Measurements from ENCODE around the gene NFIB. TPM values are rescaled to one million over a fixed set of nuclear protein-coding genes. Genes with fewer than 3 reads are reported as not detected.
A peak's percentile ranks its signal among the peaks of the same experiment; 100 is the strongest.

NFIB gene
- total RNA-seq, 1 donor from 2014 or later, result 66.3 TPM

GRCh38 chr9:14292181-14292739, 21.7 kb downstream of the NFIB start:
- no peaks in the 10 kb centered on the region for H3K9me3 Mint-ChIP-seq (ENCODE audit: low read depth)
- no peak for TF ChIP-seq CTCF (IDR thresholded peaks at IDR 0.05)
- H3K27me3 Mint-ChIP-seq (ENCODE audit: low read depth), result no peaks in the 10 kb centered on the region
- no peaks in the 10 kb centered on the region for H3K36me3 Mint-ChIP-seq (ENCODE audit: low read depth)
- H3K4me3 Mint-ChIP-seq (ENCODE audit: unreplicated experiment), result no peak overlapping the region
- no peak for DNase-seq (ENCODE audit: low spot score)
- H3K27ac Mint-ChIP-seq (ENCODE audit: unreplicated experiment), result peak overlapping the region; percentile 15
- peaks cover 13% of the 10 kb centered on the region for H3K4me1 Mint-ChIP-seq (ENCODE audit: low read depth)

GRCh38 chr9:14289916-14290315, 24.0 kb downstream of the NFIB start:
- Mint-ChIP-seq H3K36me3 (ENCODE audit: low read depth) (no peaks in the 10 kb centered on the region), H3K27me3 (ENCODE audit: low read depth) (no peaks in the 10 kb centered on the region), H3K9me3 (ENCODE audit: low read depth) (no peaks in the 10 kb centered on the region), H3K4me1 (ENCODE audit: low read depth) (peaks cover 13% of the 10 kb centered on the region), H3K4me3 (ENCODE audit: unreplicated experiment) (no peak overlapping the region), H3K27ac (ENCODE audit: unreplicated experiment) (no peak overlapping the region)
- TF ChIP-seq CTCF (IDR thresholded peaks at IDR 0.05), result no peak
- DNase-seq (ENCODE audit: low spot score), result no peak

DNA sequence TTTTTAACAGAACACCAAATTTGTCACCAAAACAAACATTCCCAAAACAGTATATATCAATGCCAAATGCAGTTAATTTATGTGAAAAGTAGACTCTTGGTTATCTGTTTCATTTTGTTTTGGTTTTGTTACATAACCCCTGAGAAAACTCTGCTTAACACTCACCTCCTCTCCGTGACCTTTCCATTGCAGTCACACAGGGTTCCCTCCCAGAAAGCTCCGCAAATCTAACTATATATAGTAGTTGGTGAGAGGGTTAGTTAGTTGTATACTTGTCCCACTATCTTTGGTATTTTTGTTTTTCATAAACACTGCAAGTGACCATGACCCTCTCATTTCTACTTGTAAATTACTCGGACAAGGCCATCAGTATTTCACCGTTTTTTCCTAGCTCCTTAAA, 25.5 kb downstream of the NFIB start:
- DNase-seq (ENCODE audit: low spot score), result no peak
- H3K27ac Mint-ChIP-seq (ENCODE audit: unreplicated experiment), result no peak overlapping the region
- no peaks in the 10 kb centered on the region for H3K9me3 Mint-ChIP-seq (ENCODE audit: low read depth)
- peaks cover 13% of the 10 kb centered on the region for H3K4me1 Mint-ChIP-seq (ENCODE audit: low read depth)
- no peak for TF ChIP-seq CTCF (IDR thresholded peaks at IDR 0.05)
- no peaks in the 10 kb centered on the region for H3K27me3 Mint-ChIP-seq (ENCODE audit: low read depth)
- H3K36me3 Mint-ChIP-seq (ENCODE audit: low read depth), result no peaks in the 10 kb centered on the region
- no peak overlapping the region for H3K4me3 Mint-ChIP-seq (ENCODE audit: unreplicated experiment)

DNA sequence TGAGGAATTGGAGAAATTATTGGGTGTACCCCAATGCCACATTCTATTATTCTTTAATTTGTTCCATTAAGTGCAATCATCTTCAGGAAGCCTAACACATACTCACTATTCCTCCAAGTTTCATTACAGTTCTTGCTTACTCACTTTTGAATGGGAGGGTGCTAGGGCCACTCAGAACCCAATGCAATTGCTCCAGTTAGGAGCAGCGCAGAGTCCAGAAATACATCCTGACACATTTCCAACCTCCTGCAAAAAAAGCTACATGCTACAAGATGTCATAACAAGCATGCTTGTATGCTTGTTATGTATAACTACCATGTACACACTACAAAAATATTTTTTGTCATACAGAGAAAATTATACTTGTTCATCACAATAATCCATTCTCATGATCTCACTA, 27.8 kb downstream of the NFIB start:
- Mint-ChIP-seq H3K9me3 (ENCODE audit: low read depth) (no peaks in the 10 kb centered on the region), H3K4me3 (ENCODE audit: unreplicated experiment) (no peak overlapping the region), H3K4me1 (ENCODE audit: low read depth) (peaks cover 30% of the 10 kb centered on the region), H3K27me3 (ENCODE audit: low read depth) (no peaks in the 10 kb centered on the region), H3K36me3 (ENCODE audit: low read depth) (no peaks in the 10 kb centered on the region), H3K27ac (ENCODE audit: unreplicated experiment) (no peak overlapping the region)
- no peak for DNase-seq (ENCODE audit: low spot score)
- TF ChIP-seq CTCF (IDR thresholded peaks at IDR 0.05), result no peak

DNA sequence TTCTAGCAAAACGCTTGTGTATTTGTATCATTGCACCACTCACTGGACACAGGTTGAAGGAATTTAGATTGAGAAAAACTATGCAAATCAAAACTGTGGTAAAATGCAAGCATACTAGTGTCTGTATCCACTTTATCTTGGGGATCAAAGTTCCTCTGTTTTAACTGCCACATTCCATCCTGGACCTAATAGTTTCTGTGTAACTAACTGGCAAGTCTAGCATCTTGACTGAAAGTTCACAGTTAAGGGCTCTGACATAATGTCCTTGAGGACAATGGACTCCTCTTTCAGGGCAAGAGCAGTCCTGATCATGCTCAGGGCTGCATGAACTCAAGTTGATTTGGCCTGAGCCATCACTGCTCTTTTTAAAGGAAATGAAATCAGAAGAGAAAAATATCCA, 30.7 kb downstream of the NFIB start:
- peak; percentile 13 for TF ChIP-seq CTCF (IDR thresholded peaks at IDR 0.05)
- no peak for DNase-seq (ENCODE audit: low spot score)
- Mint-ChIP-seq H3K4me3 (ENCODE audit: unreplicated experiment) (no peak overlapping the region), H3K9me3 (ENCODE audit: low read depth) (no peaks in the 10 kb centered on the region), H3K27me3 (ENCODE audit: low read depth) (no peaks in the 10 kb centered on the region), H3K4me1 (ENCODE audit: low read depth) (peaks cover 47% of the 10 kb centered on the region), H3K36me3 (ENCODE audit: low read depth) (no peaks in the 10 kb centered on the region), H3K27ac (ENCODE audit: unreplicated experiment) (peak overlapping the region; percentile 24)
